ENCODE measurements around the gene RPS18.

DNA sequence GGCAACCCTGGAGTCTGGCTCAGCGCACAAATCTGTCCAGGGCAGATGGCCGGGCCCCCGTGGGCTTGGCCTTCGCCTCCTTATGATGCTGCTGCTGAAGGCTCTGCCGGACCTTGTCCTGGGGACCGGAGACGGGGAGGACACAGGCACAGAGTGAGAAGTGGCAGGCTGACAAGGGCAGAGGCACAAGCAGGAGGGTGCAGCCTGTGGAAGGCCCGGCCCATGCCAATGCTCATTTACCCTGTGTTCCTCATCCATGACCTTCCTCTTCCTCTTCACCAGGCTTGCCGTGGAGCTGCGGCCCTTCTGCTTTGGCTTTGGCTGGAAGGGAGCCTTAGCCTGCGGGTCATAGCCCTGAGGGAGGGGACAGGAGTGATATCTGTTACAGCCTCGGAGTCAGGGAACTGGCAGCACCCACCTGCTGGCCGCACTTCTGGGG, 7.4 kb downstream of the RPS18 start:
- TF ChIP-seq CTCF (IDR thresholded peaks at IDR 0.05; ENCODE audit: insufficient read depth, low read length), result no peak
- TF ChIP-seq POLR2AphosphoS5 (IDR thresholded peaks at IDR 0.05; ENCODE audit: low read depth), result no peak
- TF ChIP-seq REST (IDR thresholded peaks at IDR 0.05; ENCODE audit: insufficient replicate concordance, low read depth), result no peak
